Measurements from ENCODE around the gene KIF6.

The KIF6 gene

GRCh38 chr6:39664173-39664572 lies 61.0 kb downstream of the KIF6 start:
- no peak for DNase-seq (ENCODE audit: low read depth)

- no peak for DNase-seq (ENCODE audit: low read depth)
These were observed 67.7 kb downstream of the KIF6 start for GRCh38 chr6:39657355-39658135.

GRCh38 chr6:39654121-39654520 lies 71.1 kb downstream of the KIF6 start:
- no peak for DNase-seq (ENCODE audit: low read depth)

- DNase-seq (ENCODE audit: low read depth), result no peak
These were observed 71.6 kb downstream of the KIF6 start for GRCh38 chr6:39653612-39654011.

GRCh38 chr6:39649996-39650395 lies 75.2 kb downstream of the KIF6 start:
- DNase-seq (ENCODE audit: low read depth), result no peak

- DNase-seq (ENCODE audit: low read depth), result no peak
These were observed 78.3 kb downstream of the KIF6 start for GRCh38 chr6:39646751-39647420.

GRCh38 chr6:39642270-39642669 lies 82.9 kb downstream of the KIF6 start:
- DNase-seq (ENCODE audit: low read depth), result no peak

GRCh38 chr6:39638126-39638822 lies 86.9 kb downstream of the KIF6 start:
- DNase-seq (ENCODE audit: low read depth), result no peak

GRCh38 chr6:39634646-39635341 lies 90.4 kb downstream of the KIF6 start:
- DNase-seq (ENCODE audit: low read depth), result no peak

- no peak for DNase-seq (ENCODE audit: low read depth)
These were observed 100.0 kb downstream of the KIF6 start for GRCh38 chr6:39625209-39625608.

GRCh38 chr6:39623750-39624149 lies 101.5 kb downstream of the KIF6 start:
- DNase-seq (ENCODE audit: low read depth), result no peak

- DNase-seq (ENCODE audit: low read depth), result no peak
These were observed 107.7 kb downstream of the KIF6 start for GRCh38 chr6:39617520-39617919.

- DNase-seq (ENCODE audit: low read depth), result no peak
These were observed 108.2 kb downstream of the KIF6 start for GRCh38 chr6:39617026-39617425.

- no peak for DNase-seq (ENCODE audit: low read depth)
These were observed 109.6 kb downstream of the KIF6 start for GRCh38 chr6:39615622-39616021.

- DNase-seq (ENCODE audit: low read depth), result no peak
These were observed 110.7 kb downstream of the KIF6 start for GRCh38 chr6:39614393-39614950.

- DNase-seq (ENCODE audit: low read depth), result no peak
These were observed 115.0 kb downstream of the KIF6 start for GRCh38 chr6:39610221-39610620.

GRCh38 chr6:39608652-39609345 lies 116.4 kb downstream of the KIF6 start:
- no peak for DNase-seq (ENCODE audit: low read depth)

- DNase-seq (ENCODE audit: low read depth), result no peak
These were observed 122.3 kb downstream of the KIF6 start for GRCh38 chr6:39602601-39603519.

- DNase-seq (ENCODE audit: low read depth), result no peak
These were observed 125.2 kb downstream of the KIF6 start for GRCh38 chr6:39599973-39600372.

- DNase-seq (ENCODE audit: low read depth), result no peak
These were observed 125.9 kb downstream of the KIF6 start for GRCh38 chr6:39599341-39599740.

Data from T-helper 22 cell (primary cell).